GM21737 (cell line): Measurements from ENCODE around the gene OR10G7.

Experiments
- ATAC-seq: cut with Tn5 transposase; IDR thresholded peaks from one replicate; pipeline ENCODE4 v1.9.1; 2021; ENCODE audit warnings: mild to moderate bottlenecking, moderate library complexity; ENCODE audit not compliant: unreplicated experiment

The OR10G7 gene, protein sequence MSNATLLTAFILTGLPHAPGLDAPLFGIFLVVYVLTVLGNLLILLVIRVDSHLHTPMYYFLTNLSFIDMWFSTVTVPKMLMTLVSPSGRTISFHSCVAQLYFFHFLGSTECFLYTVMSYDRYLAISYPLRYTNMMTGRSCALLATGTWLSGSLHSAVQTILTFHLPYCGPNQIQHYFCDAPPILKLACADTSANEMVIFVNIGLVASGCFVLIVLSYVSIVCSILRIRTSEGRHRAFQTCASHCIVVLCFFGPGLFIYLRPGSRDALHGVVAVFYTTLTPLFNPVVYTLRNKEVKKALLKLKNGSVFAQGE

DNA sequence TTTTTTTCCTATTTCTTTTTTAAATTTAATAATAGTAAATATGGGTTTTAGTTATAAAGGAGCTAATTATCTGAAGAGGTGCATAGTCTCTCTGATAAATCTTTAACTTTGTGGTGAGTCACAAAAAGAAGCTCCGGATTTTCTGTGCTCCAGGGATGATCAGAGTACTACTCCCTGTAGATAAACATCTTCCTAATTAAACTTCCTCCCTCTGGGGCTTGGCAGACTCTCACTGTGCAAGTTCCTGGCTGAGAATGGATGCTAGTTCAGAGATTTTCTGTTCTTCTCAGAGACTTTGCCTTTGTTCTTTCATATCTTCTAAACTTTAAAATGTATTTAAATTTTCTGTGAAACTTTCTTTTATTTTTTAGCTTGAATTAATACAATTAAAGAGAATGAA is at the start of gene OR10G7:
Gene OR10G7, minus strand, starts transcription at position 72 of the 400 bp plus-strand sequence. CDS start 2,324 bp downstream, outside the sequence.
- no peak for ATAC-seq

DNA sequence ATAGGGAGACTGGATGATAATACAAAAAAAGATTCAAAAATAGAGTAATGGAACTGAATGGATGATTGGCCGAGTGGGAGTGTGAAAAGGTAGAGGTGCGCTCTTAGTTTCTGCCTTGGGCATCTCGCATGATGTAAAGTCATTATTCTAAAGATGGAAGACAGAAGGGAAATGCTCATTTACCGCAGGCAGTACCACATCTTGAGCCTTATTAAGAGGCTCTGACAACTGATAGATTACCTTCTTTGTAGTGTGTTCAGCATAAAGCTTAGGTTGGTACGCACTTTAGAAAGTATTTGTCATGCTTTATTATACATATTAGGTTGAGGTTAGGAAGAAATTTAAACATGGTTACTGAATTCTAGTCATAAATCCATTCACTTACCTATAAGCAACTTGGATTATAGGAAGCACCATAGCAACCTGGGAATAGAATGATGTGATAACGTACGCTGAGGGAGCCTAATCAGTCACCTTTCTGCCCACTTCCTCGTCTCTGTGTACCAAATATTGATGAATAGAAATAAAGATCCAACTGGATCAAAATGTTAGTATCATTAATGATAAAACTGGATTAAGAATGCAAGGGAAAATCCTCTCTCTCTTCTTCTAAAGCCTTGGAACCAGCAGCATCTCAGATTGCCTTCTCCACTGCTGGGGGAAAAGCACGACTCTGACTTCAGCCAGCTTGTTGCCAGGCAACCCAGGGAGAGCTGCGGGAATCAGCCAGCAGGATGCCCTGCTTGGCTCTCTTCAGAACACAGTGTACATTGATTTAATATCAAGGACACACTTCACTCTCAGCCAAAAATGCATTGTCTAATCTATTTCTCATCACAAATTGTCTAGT is 45.1 kb upstream of the OR10G7 start:
- ATAC-seq: no peak

DNA sequence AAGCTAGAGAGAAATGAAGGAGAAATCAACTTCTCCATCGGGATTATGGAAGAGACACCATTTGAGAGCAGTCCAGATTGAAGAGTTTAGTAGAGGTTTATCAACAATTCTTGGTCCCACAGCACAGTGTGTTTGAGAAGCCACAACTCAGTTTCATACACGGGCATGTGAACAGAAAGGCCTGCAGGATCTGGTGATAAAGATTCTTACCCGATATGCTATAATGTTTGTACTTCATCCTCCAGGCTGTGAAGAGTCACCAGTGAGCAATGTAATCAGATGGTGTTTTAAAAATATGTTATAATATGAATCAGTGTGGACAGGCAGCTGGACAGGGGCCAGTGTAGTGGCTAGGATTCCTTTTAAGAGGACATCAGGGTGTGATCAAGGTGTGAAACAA is 44.5 kb upstream of the OR10G7 start:
- ATAC-seq: no peak

DNA sequence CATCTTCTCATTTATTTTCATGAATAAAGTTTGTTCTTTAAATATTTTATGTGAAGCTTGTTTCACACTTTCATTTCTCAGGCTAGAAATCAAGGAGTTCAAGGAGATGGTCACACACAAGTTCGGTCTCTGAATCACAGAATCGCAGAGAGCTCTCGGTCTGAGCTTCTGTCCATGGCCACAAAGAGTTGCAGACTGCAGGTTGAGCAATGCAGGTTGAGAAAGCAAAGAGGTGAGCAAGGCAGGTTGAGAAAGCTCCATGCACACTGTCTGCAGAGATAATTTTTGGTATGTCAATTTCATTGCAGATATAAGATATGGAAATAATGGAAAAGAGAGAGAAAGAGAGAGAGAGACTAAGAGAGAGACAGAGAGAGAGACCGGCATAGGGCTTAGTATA is 41.2 kb upstream of the OR10G7 start:
- no peak for ATAC-seq

DNA sequence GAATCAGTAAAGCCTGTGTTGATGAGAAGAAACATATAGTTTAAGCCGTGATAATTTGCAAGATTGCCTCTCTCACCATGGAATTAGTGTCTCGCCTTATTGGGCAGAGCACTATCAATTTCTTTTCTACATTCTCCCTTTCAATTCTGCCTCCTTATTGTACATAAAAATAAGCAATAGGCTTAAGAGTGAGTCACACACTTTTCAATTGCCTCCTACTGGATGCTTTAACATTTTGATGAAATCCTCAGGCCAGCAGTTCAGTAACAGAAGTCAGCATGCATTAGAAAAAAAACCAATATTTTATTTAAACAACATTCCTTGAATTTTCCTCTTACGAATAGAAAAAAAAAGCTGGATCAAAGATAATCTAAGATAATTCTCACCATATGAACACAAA is 40.4 kb upstream of the OR10G7 start:
- no peak for ATAC-seq

DNA sequence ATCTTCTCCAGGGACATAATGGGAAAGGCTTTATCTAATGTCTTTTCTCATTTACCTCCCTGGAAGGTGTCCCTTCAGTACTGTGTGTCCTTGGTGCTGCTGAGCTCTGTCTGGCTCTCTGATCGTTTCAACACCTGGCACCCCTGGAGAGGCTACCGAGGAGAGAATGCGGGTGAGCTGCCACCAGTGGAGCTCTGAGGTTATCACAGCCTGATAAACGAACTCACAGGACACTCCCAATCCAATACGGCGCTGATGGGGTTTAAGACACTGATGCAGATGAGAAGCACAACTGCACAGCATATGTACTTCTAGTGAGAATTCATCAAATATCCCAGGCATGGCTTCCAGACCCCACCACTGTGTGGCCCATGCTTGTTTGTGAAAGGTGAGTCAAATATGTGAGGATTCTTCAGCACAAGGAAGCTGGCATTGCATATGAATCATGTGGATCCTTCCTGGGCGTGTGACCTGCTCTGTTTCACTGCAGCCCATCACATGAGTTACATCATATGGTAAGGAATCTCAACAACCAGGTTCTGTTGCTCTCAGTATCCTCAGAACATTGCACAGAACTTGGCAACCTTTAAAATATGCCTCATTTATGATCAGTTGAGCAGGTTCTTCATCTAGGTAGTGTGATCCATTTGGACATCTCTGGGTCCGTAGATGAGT is 39.3 kb upstream of the OR10G7 start:
- ATAC-seq: no peak

DNA sequence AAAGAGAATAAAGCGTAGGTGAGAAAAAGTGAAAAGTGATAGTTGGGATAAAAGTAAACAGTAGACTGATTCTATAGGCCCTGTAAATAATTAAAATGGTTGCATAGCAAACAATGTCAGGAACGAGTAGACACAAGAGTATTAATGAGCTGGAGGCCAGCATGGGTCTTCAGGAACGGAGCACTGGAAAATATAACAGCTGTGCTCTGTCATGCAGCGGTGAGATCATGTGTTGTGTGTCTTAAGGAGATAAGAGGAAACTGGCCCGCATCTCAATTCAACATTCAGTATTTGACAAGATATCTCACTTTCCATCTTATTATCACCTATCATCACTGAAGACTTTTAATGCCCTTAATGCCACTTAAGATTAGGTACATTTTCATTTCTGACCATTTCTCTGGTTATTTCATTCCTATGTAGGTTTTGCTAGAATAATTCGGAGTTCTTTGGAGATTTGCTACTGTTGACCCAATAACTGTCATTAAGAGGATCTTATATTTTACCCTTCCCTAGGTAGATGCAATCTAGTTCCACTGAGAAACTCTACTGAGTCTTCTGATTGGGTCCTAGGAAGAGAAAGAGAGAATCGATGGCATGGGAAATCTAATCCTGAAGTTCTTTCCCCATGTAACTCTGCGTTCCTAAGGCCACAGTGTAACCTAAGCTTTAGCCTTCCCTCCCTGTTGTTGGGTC is 38.7 kb upstream of the OR10G7 start:
- ATAC-seq: no peak

DNA sequence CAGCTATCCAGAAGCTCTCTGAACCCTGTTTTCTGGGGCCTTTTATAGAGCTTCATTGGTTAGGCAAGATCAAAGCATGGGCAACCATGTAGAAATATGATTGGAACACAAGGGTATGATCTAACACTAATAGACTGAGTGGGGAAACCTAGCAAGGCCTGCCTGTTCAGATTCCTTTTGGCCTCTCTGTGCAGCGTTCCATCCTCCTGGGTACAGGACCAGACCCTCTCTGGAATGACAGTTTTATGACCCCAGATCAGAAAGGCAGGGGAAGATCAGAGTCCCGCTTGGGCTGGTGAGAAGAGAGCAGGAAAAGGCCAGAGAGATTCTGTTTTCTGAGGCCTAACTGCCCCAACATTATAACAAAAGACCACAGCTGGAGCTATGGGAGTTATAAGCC is 37.5 kb upstream of the OR10G7 start:
- no peak for ATAC-seq

DNA sequence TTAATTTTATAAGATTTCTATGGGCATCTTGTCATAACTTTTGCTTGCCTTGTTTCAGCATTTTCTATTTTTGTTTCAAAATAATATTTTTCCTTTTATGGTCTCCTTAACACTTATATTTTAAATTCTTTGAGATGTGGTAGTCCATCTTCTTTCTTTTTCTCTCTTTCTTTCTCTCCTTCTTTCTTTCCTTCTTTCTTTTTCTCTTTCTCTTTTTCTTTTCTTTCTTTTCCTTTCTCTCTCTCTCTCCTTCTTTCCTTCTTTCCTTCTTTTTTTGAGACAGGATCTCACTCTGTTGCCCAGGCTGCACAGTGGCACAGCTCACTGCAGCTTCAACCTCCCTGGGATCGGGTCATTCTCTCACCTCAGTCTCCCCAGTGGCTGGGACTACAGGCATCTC is 36.1 kb upstream of the OR10G7 start:
- no peak for ATAC-seq

DNA sequence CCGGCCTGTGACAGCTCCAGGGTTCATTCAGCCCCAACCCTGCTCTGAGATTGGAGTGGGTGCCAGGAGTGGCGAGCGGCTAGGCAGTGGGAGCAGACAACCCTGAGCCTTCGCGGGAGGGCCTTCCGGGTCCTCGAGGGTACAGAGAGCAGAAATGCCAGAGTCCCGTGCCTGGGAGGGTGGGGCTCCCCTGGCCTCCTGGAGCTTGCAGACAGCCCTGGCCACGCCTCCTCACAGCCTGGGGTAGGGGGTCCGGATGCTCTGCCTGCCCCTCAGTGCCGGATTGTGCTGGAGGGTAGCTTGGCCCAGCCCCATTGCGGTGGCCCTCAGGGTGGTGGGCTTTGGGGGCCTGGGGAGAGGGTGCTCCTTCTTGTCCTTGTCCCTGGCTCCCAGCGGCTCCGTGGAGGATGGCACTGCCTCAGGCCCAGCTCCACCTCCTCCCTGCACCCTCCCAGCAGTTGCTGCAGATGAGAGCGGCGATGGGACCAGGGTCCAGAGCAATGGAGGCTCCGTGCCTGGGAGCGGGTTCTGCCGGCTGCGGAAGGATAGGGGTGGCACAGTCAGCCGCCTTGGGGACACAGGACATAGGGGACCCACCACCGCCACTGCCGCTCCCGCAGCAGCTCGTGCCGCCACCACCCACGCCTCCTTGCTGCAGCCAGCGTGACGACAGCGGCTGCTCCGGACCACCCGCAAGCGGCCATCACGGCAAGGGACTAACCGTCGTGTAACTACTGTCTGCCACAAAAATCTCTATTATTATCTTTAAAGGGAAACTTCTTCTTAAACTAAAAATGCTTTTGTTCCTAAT is 34.9 kb upstream of the OR10G7 start:
- no peak for ATAC-seq

DNA sequence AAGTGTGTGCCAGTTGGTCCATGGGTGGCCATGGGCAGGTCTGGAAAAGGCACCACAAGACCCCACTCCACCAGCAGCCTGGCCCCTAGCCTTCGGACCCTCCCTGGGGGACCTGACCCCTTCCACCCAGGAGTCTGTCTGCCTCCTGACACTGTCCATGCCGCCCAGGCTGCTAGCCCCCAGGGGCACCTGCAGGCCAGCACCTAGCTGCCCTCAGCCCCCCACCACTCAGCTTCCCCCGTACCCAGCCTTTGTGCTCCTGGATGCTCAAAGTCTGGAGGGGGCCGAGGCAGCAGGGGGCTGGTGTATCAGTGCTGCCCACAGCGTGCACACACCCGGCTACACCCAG is 34.3 kb upstream of the OR10G7 start:
- ATAC-seq: no peak

DNA sequence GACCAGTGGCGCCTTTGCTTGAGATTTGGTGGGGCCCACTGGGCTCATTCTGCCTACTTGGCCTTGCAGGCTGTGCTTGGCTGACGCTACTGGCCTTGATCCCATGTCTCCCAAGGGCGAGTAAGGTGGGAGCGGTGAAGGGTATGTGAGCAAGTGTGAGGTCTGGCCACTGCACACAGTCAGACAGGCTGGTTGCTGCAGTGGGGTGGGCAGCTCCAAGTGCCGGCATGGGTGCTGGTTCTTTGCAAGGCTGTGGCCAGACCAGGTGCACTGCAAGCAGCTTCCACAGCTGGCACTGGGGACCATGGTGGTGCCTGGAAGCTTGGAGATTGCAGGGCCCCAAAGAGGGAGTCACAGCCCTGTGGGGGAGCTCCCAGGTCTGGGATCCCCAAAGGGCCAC is 33.4 kb upstream of the OR10G7 start:
- no peak for ATAC-seq

DNA sequence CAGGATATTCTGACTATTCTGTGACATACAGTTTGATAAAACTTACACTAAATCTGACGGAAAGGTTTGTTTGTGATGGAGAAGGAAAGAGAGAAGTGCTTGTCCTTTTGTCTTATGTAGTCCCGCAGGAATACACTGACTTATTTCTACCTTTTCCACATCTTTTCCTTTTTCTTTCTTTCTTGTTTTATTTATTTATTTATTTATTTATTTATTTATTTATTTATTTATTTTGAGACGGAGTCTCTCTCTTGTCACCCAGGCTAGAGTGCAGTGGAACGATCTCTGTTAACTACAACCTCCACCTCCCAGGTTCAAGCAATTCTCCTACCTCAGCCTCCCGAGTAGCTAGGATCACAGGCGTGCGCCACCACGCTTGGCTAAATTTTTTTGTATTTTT is 31.0 kb upstream of the OR10G7 start:
- no peak for ATAC-seq

DNA sequence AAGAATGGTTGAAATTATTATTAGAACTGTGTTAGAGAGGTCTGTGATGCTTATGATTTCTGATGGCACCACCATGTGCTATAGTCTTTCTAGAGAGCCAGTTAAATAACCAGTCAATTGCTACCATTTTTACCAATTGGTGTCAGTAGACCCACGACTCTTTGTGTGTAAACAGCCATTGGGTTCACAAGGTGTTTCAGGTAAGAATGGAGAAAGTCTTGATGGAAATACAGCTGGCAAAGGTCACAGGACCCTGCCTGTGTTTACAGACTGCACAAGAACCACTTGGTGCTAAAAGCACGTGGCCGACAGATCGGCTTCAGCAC is 30.5 kb upstream of the OR10G7 start:
- ATAC-seq: no peak

DNA sequence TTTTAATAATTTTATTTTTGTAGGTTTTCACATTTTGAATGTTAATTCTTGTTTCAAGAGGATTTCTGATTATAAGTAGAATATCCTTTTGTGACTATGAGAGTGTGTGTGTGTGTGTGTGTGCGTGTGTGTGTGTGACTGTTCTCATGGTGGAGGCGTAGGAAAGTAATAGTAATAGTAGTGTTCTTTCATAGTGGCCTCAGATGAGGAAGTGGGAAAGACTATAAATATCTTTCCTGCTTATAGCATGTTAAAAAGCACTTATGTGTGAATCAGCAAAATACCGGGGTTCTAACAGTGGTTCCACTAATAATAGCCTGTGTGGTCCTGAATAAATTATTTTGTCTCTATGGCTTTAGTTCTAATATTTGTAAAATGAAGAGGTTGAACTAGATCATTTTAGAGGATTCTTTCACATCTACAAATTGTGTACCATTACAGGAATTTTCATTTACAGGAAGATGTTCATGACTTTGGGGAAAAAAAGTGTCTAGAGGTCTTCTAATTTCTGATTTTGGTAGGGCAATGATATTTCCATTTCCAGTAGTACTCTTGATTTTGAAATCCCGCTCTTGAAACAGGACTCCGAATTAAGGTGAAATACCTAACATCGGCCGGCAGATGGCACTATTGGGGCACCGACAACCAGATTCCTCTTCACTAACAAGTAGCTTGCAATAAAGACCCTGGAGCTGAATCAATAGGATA is 29.9 kb upstream of the OR10G7 start:
- ATAC-seq: peak; percentile 80

DNA sequence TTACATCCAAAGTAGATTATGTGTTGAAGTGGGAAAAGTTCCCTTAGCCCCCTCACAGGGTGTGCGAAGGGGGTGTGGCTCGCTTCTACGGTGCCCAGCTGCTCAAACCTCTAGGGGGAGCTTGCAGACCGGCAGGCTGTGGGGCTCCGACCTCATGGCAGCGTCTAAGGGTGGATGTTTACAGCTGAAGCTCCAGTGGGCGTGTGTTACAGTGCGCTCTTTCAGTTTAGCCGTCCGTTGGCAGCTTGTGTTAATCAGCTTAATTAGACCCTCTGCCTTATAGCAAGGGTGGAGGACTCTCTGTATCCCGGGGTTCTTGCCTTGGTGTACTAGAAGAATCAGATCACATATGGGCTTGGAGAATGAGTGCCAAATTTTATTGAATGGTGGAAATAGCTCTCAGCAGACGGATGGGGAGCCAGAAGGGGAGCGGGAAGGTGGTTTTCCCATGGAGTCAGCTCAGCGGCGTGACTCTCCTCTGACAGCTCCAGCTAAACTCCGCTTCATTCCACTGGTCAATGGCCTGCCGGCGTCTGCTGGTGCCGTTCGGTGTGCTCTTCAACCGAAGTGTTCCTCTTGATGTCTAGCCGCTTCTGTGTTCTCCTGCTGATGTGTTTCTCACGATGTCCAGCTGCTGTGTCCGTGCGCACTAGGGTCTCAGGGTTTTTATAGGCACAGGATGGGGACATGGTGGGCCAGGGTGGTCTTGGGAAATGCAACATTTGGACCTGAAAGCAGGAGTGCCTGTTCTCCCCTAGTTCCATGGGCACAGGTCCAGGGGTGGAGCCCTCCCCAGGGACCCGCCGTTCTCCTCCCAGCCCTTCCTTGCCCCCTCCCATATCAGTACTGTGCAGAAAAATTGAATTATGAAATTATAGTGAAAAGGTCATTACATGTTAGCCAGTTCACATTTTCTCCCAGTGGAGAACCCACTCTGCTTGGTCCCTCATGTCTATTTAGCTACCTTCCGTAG is 28.6 kb upstream of the OR10G7 start:
- peak; percentile 65 for ATAC-seq

DNA sequence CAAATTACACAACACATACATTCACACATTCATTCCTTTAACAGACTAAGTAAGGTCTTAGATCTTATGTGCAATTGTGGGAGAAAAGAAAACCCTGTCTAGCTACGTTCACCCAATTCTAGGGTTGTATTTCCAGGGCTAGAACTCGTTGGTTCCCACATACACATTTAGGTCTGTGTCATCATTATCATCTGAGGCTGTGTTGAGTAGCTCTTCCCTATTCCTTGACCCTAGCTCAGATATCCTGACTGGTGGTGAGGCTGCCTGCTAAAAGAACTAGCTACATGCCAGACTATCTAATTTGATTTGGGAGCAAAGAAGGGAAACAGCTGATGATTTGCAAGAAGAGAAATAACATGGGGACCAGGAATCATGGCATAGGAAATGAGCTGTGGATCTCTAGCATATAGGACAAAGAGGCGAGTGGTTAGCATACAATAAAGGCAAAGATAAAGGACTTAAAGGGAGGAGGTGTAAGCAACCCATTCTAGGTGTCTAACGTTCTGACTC is 27.5 kb upstream of the OR10G7 start:
- ATAC-seq: no peak

DNA sequence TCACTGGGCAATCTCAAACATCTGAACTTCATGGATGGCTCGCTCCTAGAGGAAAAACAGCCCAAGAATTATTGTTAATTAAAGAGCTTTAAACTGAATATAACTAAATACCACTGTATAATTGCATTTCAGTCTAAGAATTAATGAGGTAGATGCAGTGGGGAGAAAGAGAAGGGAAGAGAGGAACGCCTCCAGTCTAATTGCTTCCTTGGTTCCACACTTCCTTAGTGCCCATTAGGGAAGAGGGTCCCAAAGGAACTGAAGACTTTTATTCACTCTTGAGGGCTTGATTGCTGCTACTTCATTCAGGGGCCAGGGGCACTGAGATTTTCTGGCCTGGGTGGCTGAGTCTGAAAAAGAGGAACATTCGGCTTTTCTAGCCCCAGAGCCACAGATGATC is 11.8 kb upstream of the OR10G7 start:
- no peak for ATAC-seq

DNA sequence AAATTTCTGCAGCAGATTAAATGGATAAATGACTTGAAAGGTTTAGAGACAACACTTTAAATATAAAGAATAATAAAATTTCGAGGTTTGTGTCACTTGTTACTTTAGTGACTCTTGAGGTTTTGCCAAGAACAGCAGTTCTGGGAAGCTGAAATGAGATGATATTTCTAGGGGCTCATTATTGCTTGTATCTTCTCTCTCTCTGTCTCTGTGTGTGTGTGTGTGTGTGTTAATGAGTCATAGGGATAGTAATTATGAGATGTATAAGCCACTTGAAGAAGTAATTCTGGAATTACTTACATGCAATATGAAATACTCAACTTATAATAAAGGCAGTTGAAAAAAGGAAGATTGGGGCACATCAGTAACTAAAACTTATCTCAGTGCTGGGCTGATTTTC is 9.6 kb upstream of the OR10G7 start:
- no peak for ATAC-seq
